ENCODE data around the gene MCOLN3. TPM values are rescaled to one million over a fixed set of nuclear protein-coding genes. Genes with fewer than 3 reads are reported as not detected.

Gene MCOLN3
- total RNA-seq, 2 donors from 2014 or later, result 15.8 to 17.5 TPM

DNA sequence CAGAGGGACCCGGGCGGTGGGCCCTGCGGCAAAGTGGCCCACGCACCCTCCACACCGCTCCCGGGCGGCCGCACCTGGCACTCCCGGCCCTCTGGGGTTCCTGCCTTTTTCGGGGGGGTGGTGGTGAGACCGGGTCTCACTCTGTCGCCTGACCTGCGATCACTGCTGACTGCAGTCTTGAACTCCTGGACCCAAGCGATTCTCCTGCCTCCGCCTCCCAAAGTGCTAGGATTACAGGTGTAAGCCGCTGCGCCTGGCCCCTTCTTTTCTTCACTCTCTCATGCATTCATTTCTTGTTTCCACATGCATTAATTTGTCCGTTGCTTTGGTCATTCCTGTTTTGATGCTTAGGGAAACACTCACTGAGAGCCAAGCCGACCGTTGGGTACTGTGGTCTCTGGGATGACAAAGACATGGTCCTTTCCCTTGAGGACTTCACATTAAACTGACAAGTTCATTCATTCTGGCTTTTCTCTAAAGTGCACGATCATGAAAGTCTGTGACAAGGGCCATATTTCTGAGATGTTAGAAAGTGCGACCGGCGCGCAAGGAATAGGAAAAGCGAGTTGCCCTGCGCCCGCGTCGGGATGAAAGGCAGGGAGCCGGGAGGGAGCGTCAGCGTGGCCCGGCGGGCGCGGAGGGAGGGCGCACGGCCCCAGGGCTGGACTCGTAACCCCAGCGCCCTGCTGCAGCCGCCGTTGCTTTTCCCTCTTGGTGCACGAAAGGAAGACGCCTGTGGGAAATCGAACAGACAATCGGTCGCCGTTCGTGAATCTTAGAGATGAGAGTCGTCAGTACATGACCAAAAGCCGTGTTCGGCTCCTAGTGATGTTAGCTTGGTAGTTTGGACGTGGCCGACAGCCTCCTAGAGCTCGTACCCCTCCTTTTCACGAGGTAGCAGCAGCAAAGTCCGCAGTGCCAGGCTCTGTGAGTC is 50.4 kb downstream of the MCOLN3 start:
- H3K4me1 ChIP-seq, result peaks cover 21% of the 10 kb centered on the region
- no peaks in the 10 kb centered on the region for H3K9me3 ChIP-seq
- no peaks in the 10 kb centered on the region for H3K27me3 ChIP-seq
- H3K36me3 ChIP-seq (replicated peaks in 1 of 2; ENCODE audit: insufficient read depth in 1 of 2, low read depth in 2 of 2), result no peaks in the 10 kb centered on the region
- intact Hi-C loops (cut with DNase I), result no loop called here
- ATAC-seq (peak; percentile 3), DNase-seq (peak in 1 of 4 donors; percentile 11)
- WGBS, 2 donors, result 9 to 11% methylated on average over 45 to 58 of the region's 58 CpGs
- no peak for TF ChIP-seq POLR2A (IDR thresholded peaks at IDR 0.05)
- no peak for TF ChIP-seq CTCF (IDR thresholded peaks at IDR 0.05)
- peak overlapping the region; percentile 27 to 89 for H3K4me3 ChIP-seq
- no peak overlapping the region for H3K27ac ChIP-seq

DNA sequence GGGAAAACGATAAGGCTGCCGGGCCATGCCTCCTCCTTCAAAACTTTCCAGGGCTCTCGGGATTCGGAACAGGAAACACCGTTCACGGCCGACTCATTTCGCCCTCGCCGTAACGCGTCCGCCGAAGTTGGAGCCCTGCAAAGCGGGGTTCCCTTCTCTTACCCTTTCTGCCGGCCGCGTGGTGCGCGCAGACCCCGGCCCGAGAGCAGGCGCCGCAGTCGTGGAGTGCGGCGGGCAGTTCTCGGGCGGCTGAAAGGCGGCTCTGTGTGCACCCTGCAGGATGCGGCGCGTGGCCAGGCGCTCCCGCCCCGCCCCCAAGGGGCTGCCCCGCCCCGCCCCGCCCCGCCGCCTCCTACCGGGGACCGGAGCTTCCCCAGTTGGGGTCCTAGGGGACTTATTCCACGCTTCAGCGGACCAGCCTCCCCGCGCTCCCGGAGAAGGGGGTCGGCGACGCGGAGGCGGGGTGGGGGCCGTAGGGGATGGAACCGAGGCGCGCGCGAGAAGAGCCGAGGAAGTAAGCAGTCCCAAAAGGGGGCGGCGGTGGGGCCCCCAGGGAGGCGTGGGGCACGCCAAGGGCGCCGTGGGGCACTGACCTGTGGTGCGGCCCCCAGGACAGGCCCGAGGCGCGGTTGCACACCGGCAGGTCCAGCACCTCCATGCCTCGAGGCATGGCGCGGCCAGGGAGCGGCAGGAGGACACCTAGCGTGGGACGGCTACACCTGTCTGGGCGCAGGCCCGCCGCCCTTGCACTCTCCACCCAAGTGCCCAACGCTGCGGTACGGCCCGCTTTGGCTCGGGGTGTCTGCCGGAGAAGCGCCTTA is 51.2 kb downstream of the MCOLN3 start, which contains the start of gene MCOLN2:
Gene MCOLN2 (minus strand): TSS at position 268 of the 821 bp plus-strand sequence. CDS start 241 bp downstream, at position 27.
- H3K4me1 ChIP-seq, result peaks cover 21% of the 10 kb centered on the region
- intact Hi-C loops (cut with DNase I), result no loop called here
- H3K27me3 ChIP-seq, result no peaks in the 10 kb centered on the region
- TF ChIP-seq CTCF (IDR thresholded peaks at IDR 0.05), result no peak
- peak in 1 of 3 donors; percentile 22 for TF ChIP-seq POLR2A (IDR thresholded peaks at IDR 0.05)
- peak within 1 kb of the TSS in 1 of 4 donors; percentile 2 for H3K27ac ChIP-seq
- H3K9me3 ChIP-seq, result no peaks in the 10 kb centered on the region
- ATAC-seq (peak; percentile 92), DNase-seq (peak; percentile 32 to 63 (median 49))
- H3K36me3 ChIP-seq (replicated peaks in 1 of 2; ENCODE audit: insufficient read depth in 1 of 2, low read depth in 2 of 2), result no peaks in the 10 kb centered on the region
- WGBS, 2 donors, result 0 to 2% methylated on average over 11 to 77 of the region's 87 CpGs
- peak within 1 kb of the TSS; percentile 27 to 89 for H3K4me3 ChIP-seq

DNA sequence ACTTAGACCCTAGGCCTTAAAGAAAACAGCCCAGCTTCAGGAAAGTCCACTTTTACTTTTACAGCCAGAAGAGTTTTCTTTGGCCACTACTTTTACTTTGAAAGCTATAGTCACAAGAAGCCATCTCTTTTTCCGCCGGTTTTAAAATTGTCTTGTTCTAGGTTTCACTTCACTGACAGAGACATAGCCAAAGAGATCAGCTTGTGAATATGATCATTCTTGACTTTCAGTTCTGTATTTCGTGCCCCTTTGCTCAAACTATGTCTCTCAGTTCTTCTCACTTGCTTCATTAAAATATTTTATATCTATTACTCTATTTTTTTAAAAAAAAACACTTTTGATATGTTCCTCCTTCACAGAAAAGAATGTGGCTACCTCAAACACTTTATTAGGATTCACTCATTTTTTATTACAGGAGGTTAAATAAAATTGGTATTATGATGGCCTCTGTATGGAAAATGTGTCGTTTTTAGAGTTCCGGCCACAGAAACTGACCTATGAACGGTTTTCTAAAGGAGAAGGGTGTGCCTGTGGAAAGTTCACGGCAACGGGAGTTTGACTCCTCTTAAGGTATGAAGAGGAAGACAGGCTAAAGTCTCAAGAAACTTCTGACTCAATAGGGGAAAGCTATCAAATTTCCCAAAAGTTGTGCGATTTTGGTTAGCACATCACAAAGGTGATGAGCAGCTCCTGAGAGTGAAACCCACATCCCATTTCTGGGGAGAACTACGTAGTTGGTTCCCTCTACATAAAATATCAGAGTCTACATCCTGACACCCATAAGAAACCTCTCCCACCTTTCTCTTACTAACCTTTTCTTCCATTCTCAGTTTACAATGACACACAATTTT is 52.6 kb downstream of the MCOLN3 start:
- Histone ChIP-seq H3K4me1 (peaks cover 21% of the 10 kb centered on the region), H3K27ac (no peak overlapping the region), H3K4me3 (no peak overlapping the region), H3K9me3 (no peaks in the 10 kb centered on the region), H3K27me3 (no peaks in the 10 kb centered on the region), H3K36me3 (replicated peaks in 1 of 2; ENCODE audit: insufficient read depth in 1 of 2, low read depth in 2 of 2) (no peaks in the 10 kb centered on the region)
- ATAC-seq, result no peak
- DNase-seq, result no peak
- TF ChIP-seq CTCF (IDR thresholded peaks at IDR 0.05) (no peak), POLR2A (IDR thresholded peaks at IDR 0.05) (no peak)
- WGBS, 2 donors, result 78 to 80% methylated on average over 10 of the region's 10 CpGs
- intact Hi-C loops (cut with DNase I), result no loop called here

- Histone ChIP-seq H3K9me3 (no peaks in the 10 kb centered on the region), H3K27ac (no peak overlapping the region), H3K4me3 (no peak overlapping the region), H3K27me3 (no peaks in the 10 kb centered on the region), H3K4me1 (peaks cover under 1% of the 10 kb centered on the region), H3K36me3 (replicated peaks in 1 of 2; ENCODE audit: insufficient read depth in 1 of 2, low read depth in 2 of 2) (no peaks in the 10 kb centered on the region)
- WGBS, 2 donors, result 71 to 76% methylated on average over 8 of the region's 8 CpGs
- intact Hi-C loops (cut with DNase I), result no loop called here
- DNase-seq, result no peak
- TF ChIP-seq POLR2A (IDR thresholded peaks at IDR 0.05) (no peak), CTCF (IDR thresholded peaks at IDR 0.05) (no peak)
- ATAC-seq, result no peak
Observed at GRCh38 chr1:84991097-84991920, 57.0 kb downstream of the MCOLN3 start.

Measured in body of pancreas (tissue), 4 donors.